ENCODE data around the gene TMC5. TPM values are rescaled to one million over a fixed set of nuclear protein-coding genes. Genes with fewer than 3 reads are reported as not detected.
A peak's percentile ranks its signal among the peaks of the same experiment; 100 is the strongest.

The TMC5 gene
- total and polyA plus RNA-seq, 2 of the 13 experiments (the other 11 are each of a cell fraction or from before 2014, with no cell fraction given) = 0.09 to 0.41 TPM

DNA sequence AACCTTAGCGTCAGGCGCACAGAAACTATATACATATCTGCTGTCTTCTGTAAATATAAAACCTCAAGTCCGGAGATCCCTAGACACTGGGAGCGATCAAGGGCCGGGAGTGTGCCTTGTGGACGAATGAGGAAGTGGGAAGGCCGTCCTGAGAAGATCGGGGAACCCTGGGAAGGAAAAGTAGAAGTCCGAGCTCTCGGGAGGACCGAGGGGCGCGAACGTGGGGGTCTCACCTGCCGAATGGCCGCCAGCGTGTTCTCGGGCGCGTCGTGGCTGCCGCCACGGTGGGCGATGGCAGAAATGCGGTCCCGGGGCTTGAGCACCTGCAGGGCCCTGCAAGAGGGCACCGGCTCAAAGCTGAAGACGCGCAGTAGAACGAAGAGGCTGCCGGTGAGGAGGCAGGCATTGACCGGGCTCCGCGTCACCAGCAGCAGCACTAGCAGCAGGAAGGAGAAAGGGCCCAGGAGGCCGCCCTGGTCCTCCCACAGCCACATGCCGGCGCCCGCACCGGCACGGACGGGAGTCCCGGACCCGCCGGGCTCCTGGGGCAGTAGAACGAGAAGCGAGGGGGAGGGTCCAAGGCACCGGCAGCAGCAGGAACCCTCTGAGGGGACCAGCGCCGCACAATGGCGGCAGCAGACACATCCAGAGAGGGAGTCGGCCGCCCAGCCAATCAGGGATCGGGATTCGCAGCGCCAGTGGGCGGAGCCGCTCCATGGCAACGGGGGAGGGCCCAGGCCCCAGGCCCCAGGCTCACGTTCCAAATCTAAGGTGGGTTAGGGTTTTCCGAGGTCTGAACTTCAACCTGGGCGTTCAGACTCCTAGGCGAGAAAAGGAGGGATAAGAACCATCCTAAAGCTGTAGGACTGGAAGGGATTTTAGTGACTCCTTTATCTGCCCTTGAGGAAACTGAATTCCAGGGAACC, 104.1 kb downstream of the TMC5 start, which contains the start of gene GDE1 (continued):
- no peak for TF ChIP-seq ZKSCAN1 (IDR thresholded peaks at IDR 0.05; ENCODE audit: low read length)
- no peak; the same call in 1 of the 2 replicates for TF ChIP-seq DNMT3B (CRISPR knock-in tag; conservative IDR thresholded peaks at IDR 0.05)
- TF ChIP-seq NFATC3 (CRISPR knock-in tag; IDR thresholded peaks at IDR 0.05) = peak; percentile 68; the same call in 1 of the 2 replicates
- TF ChIP-seq, protein P1, sequence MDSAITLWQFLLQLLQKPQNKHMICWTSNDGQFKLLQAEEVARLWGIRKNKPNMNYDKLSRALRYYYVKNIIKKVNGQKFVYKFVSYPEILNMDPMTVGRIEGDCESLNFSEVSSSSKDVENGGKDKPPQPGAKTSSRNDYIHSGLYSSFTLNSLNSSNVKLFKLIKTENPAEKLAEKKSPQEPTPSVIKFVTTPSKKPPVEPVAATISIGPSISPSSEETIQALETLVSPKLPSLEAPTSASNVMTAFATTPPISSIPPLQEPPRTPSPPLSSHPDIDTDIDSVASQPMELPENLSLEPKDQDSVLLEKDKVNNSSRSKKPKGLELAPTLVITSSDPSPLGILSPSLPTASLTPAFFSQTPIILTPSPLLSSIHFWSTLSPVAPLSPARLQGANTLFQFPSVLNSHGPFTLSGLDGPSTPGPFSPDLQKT (CRISPR knock-in tag; IDR thresholded peaks at IDR 0.05; ENCODE audit: borderline replicate concordance) = no peak
- peak; percentile 71 for TF ChIP-seq ZSCAN25 (CRISPR knock-in tag; IDR thresholded peaks at IDR 0.05)
- TF ChIP-seq ATF1 (CRISPR knock-in tag; IDR thresholded peaks at IDR 0.05) = peak; percentile 52; the same call in 1 of the 2 replicates
- peak; percentile 54; the same call in 1 of the 2 replicates for TF ChIP-seq ZSCAN9 (CRISPR knock-in tag; IDR thresholded peaks at IDR 0.05; ENCODE audit: borderline replicate concordance)
- peak; percentile 52; the same call in 1 of the 2 replicates for TF ChIP-seq SATB2 (CRISPR knock-in tag; IDR thresholded peaks at IDR 0.05)
- no peak for TF ChIP-seq ZNF343 (CRISPR knock-in tag; IDR thresholded peaks at IDR 0.05)
- TF ChIP-seq ZNF710 (CRISPR knock-in tag; IDR thresholded peaks at IDR 0.05; ENCODE audit: borderline replicate concordance) = no peak; the same call in 1 of the 2 replicates
- TF ChIP-seq, protein P2, sequence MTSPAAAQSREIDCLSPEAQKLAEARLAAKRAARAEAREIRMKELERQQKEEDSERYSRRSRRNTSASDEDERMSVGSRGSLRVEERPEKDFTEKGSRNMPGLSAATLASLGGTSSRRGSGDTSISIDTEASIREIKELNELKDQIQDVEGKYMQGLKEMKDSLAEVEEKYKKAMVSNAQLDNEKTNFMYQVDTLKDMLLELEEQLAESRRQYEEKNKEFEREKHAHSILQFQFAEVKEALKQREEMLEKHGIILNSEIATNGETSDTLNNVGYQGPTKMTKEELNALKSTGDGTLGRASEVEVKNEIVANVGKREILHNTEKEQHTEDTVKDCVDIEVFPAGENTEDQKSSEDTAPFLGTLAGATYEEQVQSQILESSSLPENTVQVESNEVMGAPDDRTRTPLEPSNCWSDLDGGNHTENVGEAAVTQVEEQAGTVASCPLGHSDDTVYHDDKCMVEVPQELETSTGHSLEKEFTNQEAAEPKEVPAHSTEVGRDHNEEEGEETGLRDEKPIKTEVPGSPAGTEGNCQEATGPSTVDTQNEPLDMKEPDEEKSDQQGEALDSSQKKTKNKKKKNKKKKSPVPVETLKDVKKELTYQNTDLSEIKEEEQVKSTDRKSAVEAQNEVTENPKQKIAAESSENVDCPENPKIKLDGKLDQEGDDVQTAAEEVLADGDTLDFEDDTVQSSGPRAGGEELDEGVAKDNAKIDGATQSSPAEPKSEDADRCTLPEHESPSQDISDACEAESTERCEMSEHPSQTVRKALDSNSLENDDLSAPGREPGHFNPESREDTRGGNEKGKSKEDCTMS (CRISPR knock-in tag; conservative IDR thresholded peaks at IDR 0.05) = no peak
- peak; percentile 85; the same call in 1 of the 2 replicates for TF ChIP-seq ZNF224 (CRISPR knock-in tag; IDR thresholded peaks at IDR 0.05)
- TF ChIP-seq NFIC (IDR thresholded peaks at IDR 0.05; ENCODE audit: low read length) = no peak
- TF ChIP-seq NRL (CRISPR knock-in tag; IDR thresholded peaks at IDR 0.05; ENCODE audit: borderline replicate concordance) = peak; percentile 100
- no peak for TF ChIP-seq PHB2 (IDR thresholded peaks at IDR 0.05; ENCODE audit: partially characterized antibody)
- peak; percentile 90 for TF ChIP-seq ZBTB20 (CRISPR knock-in tag; IDR thresholded peaks at IDR 0.05; ENCODE audit: borderline replicate concordance, low read depth)
- TF ChIP-seq TBX3 (IDR thresholded peaks at IDR 0.05; ENCODE audit: borderline replicate concordance) = no peak
- TF ChIP-seq THAP8 (CRISPR knock-in tag; IDR thresholded peaks at IDR 0.05; ENCODE audit: borderline replicate concordance) = peak; percentile 16; the same call in 1 of the 2 replicates
- peak; percentile 90 for TF ChIP-seq ZFY (CRISPR knock-in tag; IDR thresholded peaks at IDR 0.05)
- no peak for TF ChIP-seq FUBP1 (CRISPR knock-in tag; IDR thresholded peaks at IDR 0.05; ENCODE audit: borderline replicate concordance)
- no peak; the same call in 1 of the 2 replicates for TF ChIP-seq ZNF160 (CRISPR knock-in tag; IDR thresholded peaks at IDR 0.05)
